ENCODE measurements around the gene KRTAP10-10.

Gene KRTAP10-10

GRCh38 chr21:44686843-44687561 lies 49.8 kb downstream of the KRTAP10-10 start:
- Mint-ChIP-seq H3K4me1 (ENCODE audit: low read depth) (peaks cover 20% of the 10 kb centered on the region), H3K27me3 (peaks cover 4% of the 10 kb centered on the region), H3K27ac (no peak overlapping the region), H3K9me3 (no peaks in the 10 kb centered on the region), H3K4me3 (no peak overlapping the region), H3K36me3 (ENCODE audit: low read depth) (no peaks in the 10 kb centered on the region)

GRCh38 chr21:44687671-44688070 lies 50.5 kb downstream of the KRTAP10-10 start:
- Mint-ChIP-seq H3K4me1 (ENCODE audit: low read depth) (peaks cover 20% of the 10 kb centered on the region), H3K4me3 (no peak overlapping the region), H3K27me3 (peaks cover 4% of the 10 kb centered on the region), H3K9me3 (peaks cover 5% of the 10 kb centered on the region), H3K36me3 (ENCODE audit: low read depth) (no peaks in the 10 kb centered on the region), H3K27ac (no peak overlapping the region)

All from stimulated activated naive CD8-positive, alpha-beta T cell treated with anti-CD3 and anti-CD28 coated beads, Interleukin-15, Interleukin-2, amounts not matched to agents 100 ng/mL and 50 ng/mL, for 24 hours (primary cell).